H1 (cell line): ENCODE results near the gene ADGRB3. TPM values are rescaled to one million over a fixed set of nuclear protein-coding genes. Genes with fewer than 3 reads are reported as not detected.

Experiments used
- CTCF ChIA-PET: fragments of 300-600 bp; sonication (Branson Sonifier 250); formaldehyde crosslinking; loops from one replicate; lab custom pipeline; 2021; ENCODE audit not compliant: partially characterized antibody; lab: Charles Lee
- POLR2A ChIA-PET: fragments of 300-600 bp; sonication (Branson Sonifier 250); formaldehyde crosslinking; loops from one replicate; lab custom pipeline; 2021; ENCODE audit warnings: inconsistent platforms; ENCODE audit not compliant: partially characterized antibody; lab: Charles Lee
- DNase-seq, 2 experiments: peaks; one replicate each; pipeline versions ENCODE4 v3.0.0 to v3.0.0-alpha.2; 2010 to 2022; ENCODE audit warnings: low spot score in 2 of 2, low read depth in 1 of 2, mixed read lengths in 1 of 2
- FAIRE-seq: peaks from 2 replicates; lab custom pipeline; 2011; peaks lifted over from hg19 to GRCh38; lab: Jason Lieb, UNC
- H2AFZ ChIP-seq: 2 replicates; pipeline ENCODE4 v1.8.1; 2012; ENCODE audit warnings: low read length, inconsistent platforms
- H2AK5ac ChIP-seq: 2 replicates; pipeline ENCODE4 v1.6.1; 2013; ENCODE audit warnings: low read depth, low read length
- H2BK120ac ChIP-seq: replicated peaks from 2 replicates; pipeline ENCODE3; 2013; ENCODE audit warnings: low read depth, low read length, inconsistent platforms
- H2BK12ac ChIP-seq: 2 replicates; pipeline ENCODE4 v1.6.1; 2013; ENCODE audit warnings: low read depth, low read length
- H2BK15ac ChIP-seq: 2 replicates; pipeline ENCODE4 v1.6.1; 2013; ENCODE audit warnings: low read length
- H2BK20ac ChIP-seq: 2 replicates; pipeline ENCODE4 v1.6.1; 2013; ENCODE audit warnings: low read length
- H2BK5ac ChIP-seq: 2 replicates; pipeline ENCODE4 v1.6.1; 2013; ENCODE audit warnings: low read depth, low read length
- H3K14ac ChIP-seq: 2 replicates; pipeline ENCODE4 v1.6.1; 2013; ENCODE audit warnings: inconsistent platforms; ENCODE audit not compliant: insufficient read length
- H3K18ac ChIP-seq: 2 replicates; pipeline ENCODE4 v1.6.1; 2013; ENCODE audit warnings: low read length; ENCODE audit errors: extremely low read depth
- H3K23ac ChIP-seq: 2 replicates; pipeline ENCODE4 v1.6.1; 2013; ENCODE audit warnings: inconsistent platforms; ENCODE audit not compliant: insufficient read length
- H3K23me2 ChIP-seq: 2 replicates; pipeline ENCODE4 v1.6.1; 2013; ENCODE audit warnings: low read depth, low read length
- H3K27ac ChIP-seq: 2 replicates; pipeline ENCODE4 v1.6.1; 2011; ENCODE audit warnings: low read depth, low read length, inconsistent platforms
- H3K27me3 ChIP-seq, 4 experiments: replicated peaks in 1 of 4; 1 replicate in 1 of 4; 2 replicates in 3 of 4; pipeline versions ENCODE4 v1.6.1 to v1.8.1; 2011 to 2013; ENCODE audit warnings: low read length in 3 of 4, mild to moderate bottlenecking in 3 of 4, inconsistent platforms in 2 of 4, mixed read lengths in 2 of 4, moderate library complexity in 1 of 4; ENCODE audit not compliant: control insufficient read depth in 3 of 4, insufficient read depth in 3 of 4; ENCODE audit errors: extremely low read depth in 1 of 4
- H3K36me3 ChIP-seq, 4 experiments: 2 replicates each; pipeline versions ENCODE4 v1.6.1 to v1.8.1; 2011 to 2013; ENCODE audit warnings: mild to moderate bottlenecking in 4 of 4, low read length in 3 of 4, moderate library complexity in 2 of 4, control low read depth in 1 of 4, inconsistent platforms in 1 of 4; ENCODE audit not compliant: insufficient read depth in 4 of 4, control insufficient read depth in 2 of 4
- H3K4ac ChIP-seq: replicated peaks from 2 replicates; pipeline ENCODE3; 2013; ENCODE audit warnings: low read length, low read depth, mixed read lengths, inconsistent platforms; ENCODE audit not compliant: insufficient read length
- H3K4me1 ChIP-seq, 4 experiments: replicated peaks in 1 of 4; 1 replicate in 1 of 4; 2 replicates in 3 of 4; pipeline versions ENCODE4 v1.6.1 to v1.8.1; 2011 to 2013; ENCODE audit warnings: low read length in 3 of 4, inconsistent platforms in 2 of 4, mixed read lengths in 1 of 4; ENCODE audit not compliant: insufficient read depth in 4 of 4, control insufficient read depth in 3 of 4
- H3K4me2 ChIP-seq, 2 experiments: 2 replicates each; pipeline versions ENCODE4 v1.6.1 to v1.8.1; 2011 to 2013; ENCODE audit warnings: low read depth in 2 of 2, low read length in 2 of 2, control low read depth in 1 of 2, inconsistent platforms in 1 of 2, mild to moderate bottlenecking in 1 of 2; ENCODE audit not compliant: insufficient read depth in 1 of 2
- H3K4me3 ChIP-seq, 4 experiments: fragments of 200-600, 300-600 bp in 1 of 4; sonication (generic), shearing (Covaris generic), sonication (Bioruptor Twin) in 1 of 4; 2 replicates each; pipeline versions ENCODE4 v1.5.1 to v1.8.1; 2011 to 2016; ENCODE audit warnings: low read length in 4 of 4, low read depth in 3 of 4, control low read depth in 2 of 4, inconsistent platforms in 2 of 4, mild to moderate bottlenecking in 2 of 4, mixed read lengths in 1 of 4, moderate library complexity in 1 of 4; ENCODE audit not compliant: insufficient read depth in 2 of 4; ENCODE audit errors: extremely low read depth in 1 of 4
- H3K56ac ChIP-seq: replicated peaks from 2 replicates; pipeline ENCODE3; 2013; ENCODE audit warnings: low read depth, mild to moderate bottlenecking, mixed read lengths, low read length, inconsistent platforms; ENCODE audit not compliant: insufficient read length
- H3K79me1 ChIP-seq: 2 replicates; pipeline ENCODE4 v1.6.1; 2013; ENCODE audit warnings: low read depth, low read length, control low read depth
- H3K79me2 ChIP-seq, 2 experiments: 2 replicates each; pipeline versions ENCODE4 v1.6.1 to v1.8.1; 2012 to 2013; ENCODE audit warnings: low read length in 2 of 2, mild to moderate bottlenecking in 2 of 2, inconsistent platforms in 1 of 2; ENCODE audit not compliant: insufficient read depth in 2 of 2, control insufficient read depth in 1 of 2
- H3K9ac ChIP-seq, 4 experiments: replicated peaks in 1 of 4; 1 replicate in 1 of 4; 2 replicates in 3 of 4; pipeline versions ENCODE4 v1.6.1 to v1.8.1; 2011 to 2013; ENCODE audit warnings: low read depth in 3 of 4, low read length in 3 of 4, control low read depth in 2 of 4, mild to moderate bottlenecking in 2 of 4, moderate library complexity in 2 of 4, inconsistent platforms in 1 of 4; ENCODE audit errors: extremely low read depth in 1 of 4
- H3K9me3 ChIP-seq, 2 experiments: 2 replicates each; pipeline versions ENCODE4 v1.6.1 to v1.8.1; 2012 to 2013; ENCODE audit warnings: mild to moderate bottlenecking in 2 of 2, moderate library complexity in 2 of 2, control low read depth in 1 of 2, inconsistent platforms in 1 of 2, low read depth in 1 of 2, low read length in 1 of 2, mixed read lengths in 1 of 2; ENCODE audit not compliant: insufficient read depth in 2 of 2
- H4K20me1 ChIP-seq, 2 experiments: replicated peaks in 1 of 2; 2 replicates each; pipeline versions ENCODE3 to v1.8.1; 2011 to 2013; ENCODE audit warnings: inconsistent platforms in 2 of 2, low read length in 2 of 2, mild to moderate bottlenecking in 1 of 2; ENCODE audit not compliant: insufficient read depth in 2 of 2, control insufficient read depth in 1 of 2
- H4K5ac ChIP-seq: 2 replicates; pipeline ENCODE4 v1.6.1; 2013; ENCODE audit warnings: low read length, low read depth, mixed read lengths, inconsistent platforms; ENCODE audit not compliant: insufficient read length
- H4K8ac ChIP-seq: 2 replicates; pipeline ENCODE4 v1.8.0; 2013; ENCODE audit warnings: mild to moderate bottlenecking, moderate library complexity, low read length, inconsistent platforms; ENCODE audit not compliant: insufficient read depth; ENCODE audit errors: extremely low read depth
- H4K91ac ChIP-seq: replicated peaks from 2 replicates; pipeline ENCODE3; 2013; ENCODE audit warnings: low read length, mixed read lengths, inconsistent platforms; ENCODE audit not compliant: insufficient read length
- ATF3 ChIP-seq: IDR thresholded peaks from 2 replicates; pipeline ENCODE4 v1.6.1; 2011; ENCODE audit warnings: low read depth, mild to moderate bottlenecking, low read length; ENCODE audit not compliant: insufficient read depth
- BRCA1 ChIP-seq: IDR thresholded peaks from 2 replicates; pipeline ENCODE4 v1.6.1; 2012; ENCODE audit warnings: low read depth, low read length, improper control_type of control experiment
- CHD2 ChIP-seq: IDR thresholded peaks from 2 replicates; pipeline ENCODE4 v1.6.1; 2012; ENCODE audit warnings: low read length, improper control_type of control experiment
- EGR1 ChIP-seq: IDR thresholded peaks from 2 replicates; pipeline ENCODE4 v1.6.1; 2011; ENCODE audit warnings: low read depth, low read length, borderline replicate concordance
- GABPA ChIP-seq: IDR thresholded peaks from 2 replicates; pipeline ENCODE4 v1.6.1; 2011; ENCODE audit warnings: mild to moderate bottlenecking, low read length, moderate library complexity, borderline replicate concordance; ENCODE audit not compliant: insufficient read depth
- GTF2F1 ChIP-seq: IDR thresholded peaks from 2 replicates; pipeline ENCODE4 v1.6.1; 2012; ENCODE audit warnings: low read depth, low read length, improper control_type of control experiment, borderline replicate concordance
- HDAC6 ChIP-seq: IDR thresholded peaks from one replicate; pipeline ENCODE4 v1.7.1; 2012; ENCODE audit warnings: low read depth, mild to moderate bottlenecking, inconsistent platforms, low read length, moderate library complexity
- JUN ChIP-seq: IDR thresholded peaks from 2 replicates; pipeline ENCODE4 v1.6.1; 2011; ENCODE audit warnings: low read depth, mild to moderate bottlenecking, improper control_type of control experiment, low read length
- POLR2A ChIP-seq, 2 experiments: IDR thresholded peaks; 1 replicate in 1 of 2; 2 replicates in 1 of 2; pipeline ENCODE4 v1.6.1; 2011; ENCODE audit warnings: low read depth in 2 of 2, low read length in 2 of 2, mild to moderate bottlenecking in 2 of 2; ENCODE audit errors: control extremely low read depth in 1 of 2
- SP1 ChIP-seq: IDR thresholded peaks from 2 replicates; pipeline ENCODE4 v1.6.1; 2011; ENCODE audit warnings: low read depth, low read length
- SUZ12 ChIP-seq: fragments of 200-600 bp; sonication (generic); IDR thresholded peaks from 2 replicates; pipeline ENCODE4 v1.6.1; 2012; ENCODE audit warnings: mild to moderate bottlenecking, inconsistent platforms, low read length, moderate library complexity, mixed read lengths
- TCF12 ChIP-seq: IDR thresholded peaks from 2 replicates; pipeline ENCODE4 v1.6.1; 2011; ENCODE audit warnings: low read depth, mild to moderate bottlenecking, low read length
- USF2 ChIP-seq: IDR thresholded peaks from 2 replicates; pipeline ENCODE4 v1.6.1; 2011; ENCODE audit warnings: low read length, improper control_type of control experiment
- YY1 ChIP-seq: IDR thresholded peaks from 2 replicates; pipeline ENCODE4 v1.6.1; 2011; ENCODE audit warnings: low read depth, mild to moderate bottlenecking, low read length
- ZNF274 ChIP-seq: IDR thresholded peaks from 2 replicates; pipeline ENCODE4 v1.7.0; 2012; ENCODE audit warnings: low read length, borderline replicate concordance; ENCODE audit errors: extremely low read depth
- WGBS, 2 experiments: shearing (Covaris generic) in 1 of 2; methylation state at CpG; one replicate each; pipeline versions ENCODE4 v1.1.6 to v1.1.7; 2013 to 2015; ENCODE audit warnings: low lambda C conversion rate in 2 of 2, mixed read lengths in 2 of 2, inconsistent platforms in 1 of 2, low coverage in 1 of 2, missing lambda C conversion rate in 1 of 2; ENCODE audit not compliant: insufficient replicate concordance in 2 of 2, insufficient coverage in 1 of 2, insufficient read length in 1 of 2; ENCODE audit errors: extremely low coverage in 1 of 2, missing lambda C conversion rate in 1 of 2; 5-methylcytosine and 5-hydroxymethylcytosine counted together
- polyA plus RNA-seq, 7 experiments: library from polyadenylated mRNA; depleted of rRNA in 3 of 7; stranded (reverse) in 5 of 7; unstranded in 2 of 7; fragments of >200 nt in 5 of 7; fragments of 200-250 nt in 2 of 7; gene quantifications; 1 replicate in 5 of 7; 2 replicates in 1 of 7; 4 replicates in 1 of 7; pipeline versions ENCODE4 v1.2.1 to v1.2.3, GENCODE V29; 2011 to 2013; ENCODE audit warnings: missing spikeins in 2 of 7, mixed read lengths in 2 of 7
- total RNA-seq: library from RNA; stranded (reverse); fragmentation: NEBNext Ultra II Directional; extraction: Animal tissue kit (Norgen Biotek cat#: 25700); gene quantifications from 2 replicates; pipeline ENCODE4 v1.2.1, GENCODE V29; 2021

Gene ADGRB3
- total and polyA plus RNA-seq, 2 of the 8 experiments (the other 6 are each of a cell fraction or from before 2014, with no cell fraction given) = 0.35 to 1.2 TPM

DNA sequence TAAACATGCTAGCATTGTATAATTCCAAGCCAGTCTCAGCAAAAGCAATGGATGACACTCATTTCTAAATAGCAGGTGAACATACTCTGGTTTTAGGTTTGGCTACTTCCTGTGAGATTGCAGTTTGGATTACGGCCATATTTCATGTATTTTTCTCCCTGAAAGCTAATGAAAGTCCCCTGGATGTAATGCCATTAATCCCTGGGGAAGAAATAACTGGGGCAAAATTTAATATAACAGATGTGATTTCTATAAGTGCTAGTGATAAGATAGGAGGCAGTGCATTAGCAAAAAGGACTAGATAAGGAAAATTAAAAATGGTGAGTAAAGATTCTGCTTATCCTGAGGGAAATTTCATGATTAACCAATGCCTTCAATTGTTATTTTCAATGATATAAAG lies 238.2 kb downstream of the ADGRB3 start:
- no peak overlapping the region for H4K8ac ChIP-seq
- no peak overlapping the region for H3K23ac ChIP-seq
- no peaks in the 10 kb centered on the region for H4K20me1 ChIP-seq
- H2AK5ac ChIP-seq = no peak overlapping the region
- H2AFZ ChIP-seq = no peak overlapping the region
- no peaks in the 10 kb centered on the region for H3K27me3 ChIP-seq
- no peak overlapping the region for H4K91ac ChIP-seq
- no peak overlapping the region for H2BK15ac ChIP-seq
- H3K4me1 ChIP-seq = no peaks in the 10 kb centered on the region
- no peak overlapping the region for H2BK12ac ChIP-seq
- no peaks in the 10 kb centered on the region for H3K79me2 ChIP-seq
- no peak overlapping the region for H3K4me2 ChIP-seq
- no peak overlapping the region for H3K14ac ChIP-seq
- H3K36me3 ChIP-seq = no peaks in the 10 kb centered on the region
- FAIRE-seq = no peak
- H3K9me3 ChIP-seq = no peaks in the 10 kb centered on the region
- H2BK20ac ChIP-seq = no peak overlapping the region
- no peak overlapping the region for H2BK120ac ChIP-seq
- WGBS, 2 experiments = 100% methylated on average over 1 of the region's 1 CpG; no CpG with 5 or more reads in 1 of the 2 experiments
- no peak overlapping the region for H3K27ac ChIP-seq
- H3K4ac ChIP-seq = no peak overlapping the region
- H3K79me1 ChIP-seq = no peaks in the 10 kb centered on the region
- H3K23me2 ChIP-seq = no peaks in the 10 kb centered on the region
- no peak overlapping the region for H2BK5ac ChIP-seq
- H3K9ac ChIP-seq = no peak overlapping the region
- ChIA-PET CTCF (interaction anchor here (0.6 to 1.3 kb wide), 2 partner anchors 99 to 102 kb away, joined by 3 to 4 read pairs; no protein-coding TSS in a partner anchor), POLR2A (no interaction called here)
- H3K4me3 ChIP-seq = no peak overlapping the region
- no peak overlapping the region for H4K5ac ChIP-seq
- no peak for DNase-seq
- H3K56ac ChIP-seq = no peak overlapping the region
- no peak overlapping the region for H3K18ac ChIP-seq
- TF ChIP-seq GABPA = no peak
- no peak for TF ChIP-seq HDAC6
- no peak for TF ChIP-seq USF2
- TF ChIP-seq TCF12 = no peak
- no peak for TF ChIP-seq YY1
- TF ChIP-seq ATF3 = no peak
- no peak for TF ChIP-seq SUZ12
- no peak for TF ChIP-seq POLR2A (IDR thresholded peaks at IDR 0.05; ENCODE audit: control extremely low read depth in 1 of 2, low read depth in 2 of 2, low read length in 2 of 2)
- TF ChIP-seq CHD2 = no peak
- no peak for TF ChIP-seq BRCA1
- no peak for TF ChIP-seq JUN
- no peak for TF ChIP-seq GTF2F1
- no peak for TF ChIP-seq SP1
- TF ChIP-seq EGR1 = no peak
- TF ChIP-seq ZNF274 = no peak
